CD4-positive, alpha-beta T cell treated with Interleukin-17A for 1 hour (primary cell): ENCODE measurements around the gene TPSD1.
"Not testable (repeated sequence)": the region's sequence is repeated elsewhere in the genome, so short reads cannot be mapped to it uniquely, and the experiment has no call there.

Experiments
- DNase-seq: peaks from one replicate; pipeline ENCODE4 v3.0.0-alpha.2; 2020

TPSD1 gene

GRCh38 chr16:1255276-1256122 lies at the start of gene TPSD1:
Gene TPSD1, plus strand, starts transcription at chr16:1256069. Its CDS starts 212 bp downstream, at chr16:1256281.
- not testable (repeated sequence) for DNase-seq

GRCh38 chr16:1206326-1206725 lies 49.5 kb upstream of the TPSD1 start:
- no peak for DNase-seq

GRCh38 chr16:1206786-1207185 lies 49.1 kb upstream of the TPSD1 start:
- peak; percentile 39 for DNase-seq

DNA sequence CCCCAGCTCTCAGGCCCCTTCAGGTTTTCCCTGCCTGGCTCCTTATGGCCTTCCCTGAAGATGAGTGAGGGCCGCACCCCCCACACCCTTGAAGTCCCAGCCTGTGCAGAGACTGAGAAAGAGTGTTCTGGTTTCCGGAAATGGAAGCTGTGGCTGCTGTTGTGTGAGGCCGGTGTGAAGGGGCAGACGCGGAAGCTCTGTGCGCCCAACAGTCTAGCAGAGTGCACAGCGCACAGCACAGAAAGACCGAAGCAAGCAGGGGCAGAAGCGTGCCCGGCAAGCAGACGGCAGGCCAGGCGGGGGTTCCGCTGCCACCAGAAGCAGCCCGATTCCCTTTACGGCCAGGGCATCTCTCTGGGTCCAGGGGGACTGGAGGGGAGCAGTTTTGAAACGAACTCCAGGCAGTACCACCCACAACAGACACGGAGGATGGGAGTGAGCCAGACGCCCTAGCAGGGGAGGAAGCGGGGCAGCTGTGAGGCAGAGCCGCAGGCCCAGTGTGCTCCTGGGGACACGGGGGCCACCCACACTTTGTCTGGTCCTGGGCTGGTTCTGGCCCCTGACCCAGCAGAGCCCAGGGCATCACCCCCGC lies 47.5 kb upstream of the TPSD1 start:
- DNase-seq, result peak; percentile 14

DNA sequence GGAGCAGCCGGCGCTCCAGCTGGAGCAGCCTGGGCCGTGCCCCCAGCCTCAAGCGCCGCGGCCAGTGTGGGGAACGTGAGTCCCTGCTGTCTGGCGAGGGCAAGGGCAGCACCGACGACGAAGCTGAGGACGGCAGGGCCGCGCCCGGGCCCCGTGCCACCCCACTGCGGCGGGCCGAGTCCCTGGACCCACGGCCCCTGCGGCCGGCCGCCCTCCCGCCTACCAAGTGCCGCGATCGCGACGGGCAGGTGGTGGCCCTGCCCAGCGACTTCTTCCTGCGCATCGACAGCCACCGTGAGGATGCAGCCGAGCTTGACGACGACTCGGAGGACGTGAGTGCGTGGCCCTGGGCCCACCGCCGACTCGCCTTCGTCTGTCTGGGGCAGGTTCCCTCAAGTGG lies 46.8 kb upstream of the TPSD1 start:
- no peak for DNase-seq

- DNase-seq, result no peak
These were observed 45.4 kb upstream of the TPSD1 start for GRCh38 chr16:1210461-1210860.

- no peak for DNase-seq
These were observed 44.2 kb upstream of the TPSD1 start for GRCh38 chr16:1211451-1212268.

- no peak for DNase-seq
These were observed 43.2 kb upstream of the TPSD1 start for GRCh38 chr16:1212616-1213194.

- no peak for DNase-seq
These were observed 42.6 kb upstream of the TPSD1 start for GRCh38 chr16:1213231-1213630.

GRCh38 chr16:1213796-1214372 lies 42.0 kb upstream of the TPSD1 start:
- no peak for DNase-seq

- no peak for DNase-seq
These were observed 41.1 kb upstream of the TPSD1 start for GRCh38 chr16:1214719-1215118.

DNA sequence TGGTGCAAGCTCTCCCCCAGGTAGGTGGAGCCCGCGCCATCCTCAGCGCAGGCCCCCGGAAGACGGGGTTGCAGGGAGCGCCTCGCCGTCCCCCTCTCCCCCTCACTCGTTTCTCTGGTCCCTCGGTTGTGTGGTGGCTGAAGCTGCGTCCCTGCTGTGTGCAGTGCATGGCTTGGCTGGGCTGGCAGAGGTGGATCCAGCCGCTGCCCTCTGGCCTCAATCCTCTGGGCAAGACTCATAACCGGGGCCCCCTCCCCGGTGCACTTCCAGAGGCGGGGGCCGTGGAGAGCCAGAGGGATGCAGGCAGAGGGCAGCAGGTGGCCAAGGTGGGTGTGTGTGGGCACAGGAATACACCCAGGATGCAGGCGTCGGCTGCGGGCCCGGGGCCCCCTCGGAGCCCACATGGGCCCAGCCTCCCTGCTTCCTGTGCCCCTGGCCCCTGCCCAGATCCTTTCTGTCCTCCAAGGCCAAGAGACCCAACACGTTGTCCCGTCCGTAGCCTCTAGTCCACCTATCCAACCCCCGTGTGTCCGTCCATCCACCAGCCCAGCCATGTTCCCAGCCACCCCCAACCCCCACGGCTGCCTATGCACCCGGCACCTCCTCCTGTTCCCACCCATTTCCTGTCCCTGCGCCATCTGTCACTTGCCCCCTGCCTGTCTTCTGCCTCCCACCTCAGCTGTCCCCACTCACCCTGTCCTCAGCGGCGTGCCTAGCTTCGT lies 40.1 kb upstream of the TPSD1 start:
- DNase-seq, result no peak

DNA sequence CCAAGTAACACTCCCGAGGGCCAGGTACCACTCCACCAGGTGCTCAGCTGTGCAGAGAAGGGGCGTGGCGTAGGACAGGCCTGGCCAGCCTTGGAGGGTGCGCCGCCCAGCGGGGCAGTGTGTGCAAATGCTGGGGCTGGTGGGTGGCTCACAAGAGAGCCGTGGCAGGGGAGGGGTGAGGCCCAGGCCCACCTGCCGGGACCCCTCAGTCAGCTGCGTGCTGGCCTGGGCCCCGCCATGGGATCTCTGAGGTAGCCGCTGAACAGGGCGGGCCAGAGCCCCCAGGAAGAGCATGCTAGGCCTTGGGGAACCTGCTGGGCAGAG lies 39.6 kb upstream of the TPSD1 start:
- DNase-seq, result no peak

- no peak for DNase-seq
These were observed 39.0 kb upstream of the TPSD1 start for GRCh38 chr16:1216681-1217400.

GRCh38 chr16:1217526-1217925 lies 38.3 kb upstream of the TPSD1 start:
- DNase-seq, result no peak

DNA sequence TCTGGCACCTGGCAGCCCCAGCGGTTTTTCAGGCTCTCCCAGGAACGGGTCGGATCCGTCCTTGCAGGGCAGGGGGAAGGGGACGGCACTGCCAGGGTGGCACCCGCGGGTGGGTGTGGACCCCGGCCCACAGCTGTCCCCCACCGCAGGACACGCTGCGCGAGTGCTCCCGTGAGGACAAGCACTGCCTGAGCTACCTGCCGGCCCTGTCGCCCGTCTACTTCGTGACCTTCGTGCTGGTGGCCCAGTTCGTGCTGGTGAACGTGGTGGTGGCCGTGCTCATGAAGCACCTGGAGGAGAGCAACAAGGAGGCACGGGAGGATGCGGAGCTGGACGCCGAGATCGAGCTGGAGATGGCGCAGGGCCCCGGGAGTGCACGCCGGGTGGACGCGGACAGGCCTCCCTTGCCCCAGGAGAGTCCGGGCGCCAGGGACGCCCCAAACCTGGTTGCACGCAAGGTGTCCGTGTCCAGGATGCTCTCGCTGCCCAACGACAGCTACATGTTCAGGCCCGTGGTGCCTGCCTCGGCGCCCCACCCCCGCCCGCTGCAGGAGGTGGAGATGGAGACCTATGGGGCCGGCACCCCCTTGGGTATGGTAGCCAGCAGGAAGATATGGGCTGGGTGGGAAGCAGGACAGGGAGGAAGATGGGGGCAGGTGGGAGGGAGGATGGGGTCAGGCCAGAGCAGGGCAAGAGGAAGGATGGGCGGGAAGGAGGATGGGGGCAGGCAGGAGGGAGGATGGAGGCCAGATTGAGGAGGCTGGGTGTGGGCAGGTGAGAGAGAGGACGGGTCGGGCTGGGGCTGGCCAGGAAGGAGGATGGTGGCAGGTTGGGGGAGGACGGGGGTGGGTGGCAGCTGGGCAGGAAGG lies 37.6 kb upstream of the TPSD1 start:
- no peak for DNase-seq

DNA sequence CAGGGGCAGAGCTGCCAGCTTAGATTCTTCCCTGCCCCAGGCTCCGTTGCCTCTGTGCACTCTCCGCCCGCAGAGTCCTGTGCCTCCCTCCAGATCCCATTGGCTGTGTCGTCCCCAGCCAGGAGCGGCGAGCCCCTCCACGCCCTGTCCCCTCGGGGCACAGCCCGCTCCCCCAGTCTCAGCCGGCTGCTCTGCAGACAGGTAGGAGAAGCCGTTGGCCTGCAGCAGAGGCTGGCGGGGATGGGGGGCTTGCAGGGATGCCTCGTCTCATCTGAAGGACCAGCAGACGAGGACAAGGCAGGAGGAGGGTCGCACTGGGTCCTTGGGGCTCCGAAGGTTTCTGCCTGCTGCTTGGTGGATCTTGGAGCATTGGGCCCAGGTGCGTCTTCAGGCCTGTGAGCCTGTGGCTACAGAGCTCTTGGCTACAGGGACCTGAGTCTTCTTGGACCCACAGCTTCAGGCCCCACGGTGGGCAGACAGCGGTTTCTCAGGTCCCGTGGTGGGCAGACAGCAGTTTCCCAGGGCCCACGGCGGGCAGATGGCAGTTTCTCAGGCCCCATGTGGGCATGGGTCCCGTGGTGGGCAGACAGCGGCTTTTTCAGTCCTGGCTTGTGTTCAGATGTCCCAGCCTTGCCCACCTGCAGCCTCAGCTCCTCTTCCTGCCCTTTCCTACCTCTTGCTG lies 36.8 kb upstream of the TPSD1 start:
- DNase-seq, result no peak

DNA sequence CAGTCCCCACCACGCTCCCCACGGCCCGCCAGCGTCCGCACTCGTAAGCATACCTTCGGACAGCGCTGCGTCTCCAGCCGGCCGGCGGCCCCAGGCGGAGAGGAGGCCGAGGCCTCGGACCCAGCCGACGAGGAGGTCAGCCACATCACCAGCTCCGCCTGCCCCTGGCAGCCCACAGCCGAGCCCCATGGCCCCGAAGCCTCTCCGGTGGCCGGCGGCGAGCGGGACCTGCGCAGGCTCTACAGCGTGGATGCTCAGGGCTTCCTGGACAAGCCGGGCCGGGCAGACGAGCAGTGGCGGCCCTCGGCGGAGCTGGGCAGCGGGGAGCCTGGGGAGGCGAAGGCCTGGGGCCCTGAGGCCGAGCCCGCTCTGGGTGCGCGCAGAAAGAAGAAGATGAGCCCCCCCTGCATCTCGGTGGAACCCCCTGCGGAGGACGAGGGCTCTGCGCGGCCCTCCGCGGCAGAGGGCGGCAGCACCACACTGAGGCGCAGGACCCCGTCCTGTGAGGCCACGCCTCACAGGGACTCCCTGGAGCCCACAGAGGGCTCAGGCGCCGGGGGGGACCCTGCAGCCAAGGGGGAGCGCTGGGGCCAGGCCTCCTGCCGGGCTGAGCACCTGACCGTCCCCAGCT lies 35.7 kb upstream of the TPSD1 start:
- no peak for DNase-seq

DNA sequence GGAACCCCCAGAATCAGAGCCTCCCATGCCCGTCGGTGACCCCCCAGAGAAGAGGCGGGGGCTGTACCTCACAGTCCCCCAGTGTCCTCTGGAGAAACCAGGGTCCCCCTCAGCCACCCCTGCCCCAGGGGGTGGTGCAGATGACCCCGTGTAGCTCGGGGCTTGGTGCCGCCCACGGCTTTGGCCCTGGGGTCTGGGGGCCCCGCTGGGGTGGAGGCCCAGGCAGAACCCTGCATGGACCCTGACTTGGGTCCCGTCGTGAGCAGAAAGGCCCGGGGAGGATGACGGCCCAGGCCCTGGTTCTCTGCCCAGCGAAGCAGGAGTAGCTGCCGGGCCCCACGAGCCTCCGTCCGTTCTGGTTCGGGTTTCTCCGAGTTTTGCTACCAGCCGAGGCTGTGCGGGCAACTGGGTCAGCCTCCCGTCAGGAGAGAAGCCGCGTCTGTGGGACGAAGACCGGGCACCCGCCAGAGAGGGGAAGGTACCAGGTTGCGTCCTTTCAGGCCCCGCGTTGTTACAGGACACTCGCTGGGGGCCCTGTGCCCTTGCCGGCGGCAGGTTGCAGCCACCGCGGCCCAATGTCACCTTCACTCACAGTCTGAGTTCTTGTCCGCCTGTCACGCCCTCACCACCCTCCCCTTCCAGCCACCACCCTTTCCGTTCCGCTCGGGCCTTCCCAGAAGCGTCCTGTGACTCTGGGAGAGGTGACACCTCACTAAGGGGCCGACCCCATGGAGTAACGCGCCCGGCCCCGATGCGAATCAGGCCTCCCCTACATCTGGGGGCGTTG lies 34.8 kb upstream of the TPSD1 start:
- DNase-seq, result no peak
